GM19023 (cell line): ENCODE measurements around the gene ENG.
A peak's percentile ranks its signal among the peaks of the same experiment; 100 is the strongest.
"Not testable (repeated sequence)": the region's sequence is repeated elsewhere in the genome, so short reads cannot be mapped to it uniquely, and the experiment has no call there.

Source experiments
- ATAC-seq: cut with Tn5 transposase; IDR thresholded peaks from one replicate; pipeline ENCODE4 v1.9.1; 2021; ENCODE audit warnings: mild to moderate bottlenecking, moderate library complexity; ENCODE audit not compliant: unreplicated experiment

The ENG gene

GRCh38 chr9:127854184-127854806 lies at the start of gene ENG:
Gene ENG, minus strand, starts transcription at chr9:127854658. Its CDS starts 303 bp downstream, at chr9:127854355.
- ATAC-seq: no peak

GRCh38 chr9:127903557-127904475 lies 49.4 kb upstream of the ENG start:
- ATAC-seq: no peak

- ATAC-seq: peak; percentile 63
Observed at GRCh38 chr9:127899128-127899943, 44.9 kb upstream of the ENG start, which contains the start of gene ST6GALNAC6. Gene ST6GALNAC6, minus strand, starts transcription at chr9:127899603. Its CDS starts 1,622 bp downstream, at chr9:127897981.

GRCh38 chr9:127898433-127899127 lies 44.1 kb upstream of the ENG start:
- ATAC-seq: peak; percentile 24

- no peak for ATAC-seq
Observed at GRCh38 chr9:127897193-127897692, 42.8 kb upstream of the ENG start.

- no peak for ATAC-seq
Observed at GRCh38 chr9:127896395-127897192, 42.1 kb upstream of the ENG start.

GRCh38 chr9:127895811-127896210 lies 41.4 kb upstream of the ENG start:
- ATAC-seq: no peak

GRCh38 chr9:127893392-127893791 lies 38.9 kb upstream of the ENG start:
- no peak for ATAC-seq

- ATAC-seq: no peak
Observed at GRCh38 chr9:127892831-127893230, 38.4 kb upstream of the ENG start.

GRCh38 chr9:127890053-127890452 lies 35.6 kb upstream of the ENG start:
- ATAC-seq: no peak

GRCh38 chr9:127887792-127888191 lies 33.3 kb upstream of the ENG start:
- ATAC-seq: no peak

- no peak for ATAC-seq
Observed at GRCh38 chr9:127886401-127886972, 32.0 kb upstream of the ENG start.

GRCh38 chr9:127885508-127886281 lies 31.2 kb upstream of the ENG start:
- no peak for ATAC-seq

- ATAC-seq: no peak
Observed at GRCh38 chr9:127884976-127885490, 30.6 kb upstream of the ENG start.

GRCh38 chr9:127884427-127884911 lies 30.0 kb upstream of the ENG start:
- ATAC-seq: no peak

- ATAC-seq: no peak
Observed at GRCh38 chr9:127883959-127884358, 29.5 kb upstream of the ENG start.

GRCh38 chr9:127881715-127882114 lies 27.3 kb upstream of the ENG start:
- not testable (repeated sequence) for ATAC-seq

- ATAC-seq: no peak
Observed at GRCh38 chr9:127880143-127880542, 25.7 kb upstream of the ENG start.
